C4-2B (cell line): ENCODE measurements around the gene DMRTB1.

ENCODE experiments used
- H3K27ac ChIP-seq: fragments of 450-650 bp; 2 replicates; pipeline ENCODE4 v1.5.1; 2017
- CTCF ChIP-seq: fragments of 450-650 bp; conservative IDR thresholded peaks from 2 replicates; pipeline ENCODE4 v1.5.1; 2017; ENCODE audit warnings: mild to moderate bottlenecking
- ZFX ChIP-seq: fragments of 450-650 bp; IDR thresholded peaks from 2 replicates; pipeline ENCODE4 v1.6.1; 2017

Gene DMRTB1

GRCh38 chr1:53501065-53502005, 42.1 kb downstream of the DMRTB1 start:
- TF ChIP-seq ZFX (no peak), CTCF (no peak)
- H3K27ac ChIP-seq = no peak overlapping the region

- TF ChIP-seq CTCF (no peak), ZFX (no peak)
- H3K27ac ChIP-seq = no peak overlapping the region
Observed at GRCh38 chr1:53502641-53503432, 43.6 kb downstream of the DMRTB1 start.

GRCh38 chr1:53503433-53504217, 44.4 kb downstream of the DMRTB1 start:
- H3K27ac ChIP-seq = no peak overlapping the region
- no peak for TF ChIP-seq CTCF
- no peak for TF ChIP-seq ZFX

GRCh38 chr1:53504901-53505300, 45.7 kb downstream of the DMRTB1 start:
- no peak overlapping the region for H3K27ac ChIP-seq
- TF ChIP-seq CTCF (no peak), ZFX (no peak)

GRCh38 chr1:53505401-53505800, 46.2 kb downstream of the DMRTB1 start:
- H3K27ac ChIP-seq = no peak overlapping the region
- TF ChIP-seq CTCF (no peak), ZFX (no peak)

- no peak overlapping the region for H3K27ac ChIP-seq
- TF ChIP-seq CTCF = no peak
- TF ChIP-seq ZFX = no peak
Observed at GRCh38 chr1:53505891-53506290, 46.7 kb downstream of the DMRTB1 start.
